ENCODE measurements around the gene TEKT3.

TEKT3 gene

DNA sequence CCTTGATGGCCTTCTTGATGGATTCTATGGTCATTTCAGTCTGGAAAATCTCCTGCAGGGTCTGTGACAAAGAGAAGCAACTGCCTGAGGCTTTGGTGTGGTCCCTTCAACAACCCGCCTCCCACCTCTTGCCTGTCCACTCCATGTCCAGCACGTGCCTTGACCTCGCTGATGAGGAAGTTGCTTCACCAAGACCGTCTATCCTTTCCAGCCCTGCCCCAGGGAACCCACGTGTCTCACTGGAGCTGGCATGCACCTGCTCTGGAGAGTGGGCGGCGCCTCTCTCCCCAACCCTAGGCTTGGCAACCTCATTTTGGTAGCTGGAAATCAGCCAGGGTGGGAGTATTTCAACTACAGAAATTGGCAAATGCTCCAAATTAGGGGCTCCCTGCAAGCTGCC is 32.6 kb downstream of the TEKT3 start:
- no peak for ATAC-seq (replicated peaks; ENCODE audit: extremely low read depth, poor library complexity, severe bottlenecking)
- Mint-ChIP-seq H3K4me3 (no peak overlapping the region), H3K4me1 (no peaks in the 10 kb centered on the region), H3K9me3 (no peaks in the 10 kb centered on the region), H3K27me3 (peaks cover 3% of the 10 kb centered on the region), H3K36me3 (ENCODE audit: insufficient read depth) (no peaks in the 10 kb centered on the region), H3K27ac (ENCODE audit: low read depth) (no peak overlapping the region)
- DNase-seq (ENCODE audit: low spot score in 2 of 2) = no peak

DNA sequence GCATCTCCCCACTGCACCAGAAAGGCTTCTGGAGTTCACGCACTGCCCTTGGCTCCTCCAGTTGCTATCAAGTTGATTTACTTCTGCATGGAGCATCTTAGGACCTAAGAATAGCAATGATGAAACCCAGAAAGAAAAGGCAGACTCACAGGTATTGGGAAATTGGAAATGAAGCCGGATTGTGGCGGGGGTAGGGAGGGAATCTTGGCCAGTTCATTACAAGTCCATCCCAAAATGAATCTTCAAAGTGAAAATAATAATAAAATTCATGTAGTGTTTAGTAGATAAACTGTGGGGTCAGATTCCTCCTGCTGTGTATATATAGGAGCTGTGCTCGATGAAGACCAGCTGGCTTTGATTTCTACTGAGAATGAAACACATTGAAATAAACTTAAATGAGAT is 33.7 kb downstream of the TEKT3 start:
- ATAC-seq (replicated peaks; ENCODE audit: extremely low read depth, poor library complexity, severe bottlenecking) (no peak), DNase-seq (ENCODE audit: low spot score in 2 of 2) (no peak)
- Mint-ChIP-seq H3K4me3 (no peak overlapping the region), H3K9me3 (no peaks in the 10 kb centered on the region), H3K36me3 (ENCODE audit: insufficient read depth) (no peaks in the 10 kb centered on the region), H3K27ac (ENCODE audit: low read depth) (no peak overlapping the region), H3K27me3 (peaks cover 13% of the 10 kb centered on the region), H3K4me1 (no peaks in the 10 kb centered on the region)

- Mint-ChIP-seq H3K9me3 (no peaks in the 10 kb centered on the region), H3K36me3 (ENCODE audit: insufficient read depth) (no peaks in the 10 kb centered on the region), H3K27me3 (peaks cover 39% of the 10 kb centered on the region), H3K27ac (ENCODE audit: low read depth) (no peak overlapping the region), H3K4me1 (no peaks in the 10 kb centered on the region), H3K4me3 (no peak overlapping the region)
- no peak for DNase-seq (ENCODE audit: low spot score in 2 of 2)
- no peak for ATAC-seq (replicated peaks; ENCODE audit: extremely low read depth, poor library complexity, severe bottlenecking)
Measured at GRCh38 chr17:15303851-15304250, 37.5 kb downstream of the TEKT3 start.

DNA sequence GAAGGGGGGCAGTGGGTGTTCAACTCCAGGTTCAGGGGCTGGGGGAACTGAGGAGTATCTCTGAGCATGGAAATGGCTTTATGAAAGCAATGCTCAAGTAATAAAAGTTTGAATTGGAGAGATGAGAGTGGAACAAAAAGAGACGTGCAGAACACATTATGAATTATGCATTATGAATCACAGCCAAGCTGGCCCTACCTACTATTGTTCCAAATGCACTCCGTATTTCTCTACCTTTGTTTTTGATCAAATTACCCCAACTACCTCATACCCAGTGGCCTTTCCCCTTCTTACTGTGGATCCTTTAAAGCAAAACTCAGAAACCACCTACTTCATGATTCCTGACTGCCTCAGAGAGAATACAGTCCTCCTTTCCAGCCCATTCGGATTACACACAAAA is 38.1 kb downstream of the TEKT3 start:
- DNase-seq (ENCODE audit: low spot score in 2 of 2) (no peak), ATAC-seq (replicated peaks; ENCODE audit: extremely low read depth, poor library complexity, severe bottlenecking) (no peak)
- Mint-ChIP-seq H3K4me3 (no peak overlapping the region), H3K27me3 (peaks cover 39% of the 10 kb centered on the region), H3K4me1 (no peaks in the 10 kb centered on the region), H3K9me3 (no peaks in the 10 kb centered on the region), H3K36me3 (ENCODE audit: insufficient read depth) (no peaks in the 10 kb centered on the region), H3K27ac (ENCODE audit: low read depth) (no peak overlapping the region)

DNA sequence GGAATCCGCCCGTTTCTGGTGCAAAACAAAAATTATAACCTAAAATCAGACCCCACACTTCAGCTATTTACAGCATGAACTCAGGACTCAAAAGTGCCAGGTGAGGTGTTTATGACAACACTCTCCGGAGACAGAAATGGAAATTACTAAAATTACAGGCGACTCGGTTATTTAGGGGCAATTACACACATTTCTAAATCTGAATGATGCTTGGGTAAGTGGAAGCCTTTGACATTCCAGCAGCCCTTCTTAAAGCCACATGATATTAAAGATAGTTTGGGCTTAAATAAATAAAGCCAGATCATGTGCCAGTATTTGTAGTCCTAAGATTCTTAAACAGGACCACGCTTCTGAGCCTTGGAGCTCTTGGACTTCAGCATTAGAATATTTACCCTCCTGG is 39.6 kb downstream of the TEKT3 start:
- no peak for ATAC-seq (replicated peaks; ENCODE audit: extremely low read depth, poor library complexity, severe bottlenecking)
- Mint-ChIP-seq H3K36me3 (ENCODE audit: insufficient read depth) (no peaks in the 10 kb centered on the region), H3K4me1 (no peaks in the 10 kb centered on the region), H3K27ac (ENCODE audit: low read depth) (no peak overlapping the region), H3K9me3 (no peaks in the 10 kb centered on the region), H3K27me3 (peaks cover 39% of the 10 kb centered on the region), H3K4me3 (no peak overlapping the region)
- DNase-seq (ENCODE audit: low spot score in 2 of 2) = no peak

DNA sequence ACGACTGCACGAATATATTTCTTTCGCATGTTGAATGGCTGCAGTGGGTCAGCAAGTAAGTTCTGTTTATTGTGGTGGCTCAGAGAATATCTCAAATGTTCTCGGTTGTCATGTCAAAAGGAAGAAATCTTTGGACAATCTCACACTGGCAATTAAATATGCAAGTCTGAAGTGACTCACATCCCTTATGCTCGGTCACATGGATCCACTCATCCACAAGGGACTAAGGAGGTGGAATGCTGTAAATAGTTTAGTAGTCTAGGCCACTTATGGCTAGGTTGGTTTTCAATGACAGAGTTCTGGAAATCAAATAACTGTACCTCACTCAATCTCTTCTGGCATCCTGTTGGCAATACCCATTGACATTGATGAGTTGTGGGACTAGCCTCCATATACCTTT is 43.2 kb downstream of the TEKT3 start:
- Mint-ChIP-seq H3K27me3 (peaks cover 52% of the 10 kb centered on the region), H3K9me3 (no peaks in the 10 kb centered on the region), H3K36me3 (ENCODE audit: insufficient read depth) (no peaks in the 10 kb centered on the region), H3K4me1 (no peaks in the 10 kb centered on the region), H3K27ac (ENCODE audit: low read depth) (no peak overlapping the region), H3K4me3 (no peak overlapping the region)
- DNase-seq (ENCODE audit: low spot score in 2 of 2) = no peak
- ATAC-seq (replicated peaks; ENCODE audit: extremely low read depth, poor library complexity, severe bottlenecking) = no peak

GRCh38 chr17:15293558-15293957 is 47.8 kb downstream of the TEKT3 start:
- DNase-seq (ENCODE audit: low spot score in 2 of 2) (no peak), ATAC-seq (replicated peaks; ENCODE audit: extremely low read depth, poor library complexity, severe bottlenecking) (no peak)
- Mint-ChIP-seq H3K9me3 (no peaks in the 10 kb centered on the region), H3K4me1 (no peaks in the 10 kb centered on the region), H3K4me3 (no peak overlapping the region), H3K27ac (ENCODE audit: low read depth) (no peak overlapping the region), H3K36me3 (ENCODE audit: insufficient read depth) (no peaks in the 10 kb centered on the region), H3K27me3 (peaks cover 57% of the 10 kb centered on the region)

GRCh38 chr17:15291674-15292361 is 49.6 kb downstream of the TEKT3 start:
- H3K9me3 Mint-ChIP-seq = no peaks in the 10 kb centered on the region
- H3K27me3 Mint-ChIP-seq = peaks cover 73% of the 10 kb centered on the region
- ATAC-seq (replicated peaks; ENCODE audit: extremely low read depth, poor library complexity, severe bottlenecking) = no peak
- H3K4me3 Mint-ChIP-seq = no peak overlapping the region
- no peak for DNase-seq (ENCODE audit: low spot score in 2 of 2)
- no peaks in the 10 kb centered on the region for H3K4me1 Mint-ChIP-seq
- H3K36me3 Mint-ChIP-seq (ENCODE audit: insufficient read depth) = no peaks in the 10 kb centered on the region
- no peak overlapping the region for H3K27ac Mint-ChIP-seq (ENCODE audit: low read depth)

DNA sequence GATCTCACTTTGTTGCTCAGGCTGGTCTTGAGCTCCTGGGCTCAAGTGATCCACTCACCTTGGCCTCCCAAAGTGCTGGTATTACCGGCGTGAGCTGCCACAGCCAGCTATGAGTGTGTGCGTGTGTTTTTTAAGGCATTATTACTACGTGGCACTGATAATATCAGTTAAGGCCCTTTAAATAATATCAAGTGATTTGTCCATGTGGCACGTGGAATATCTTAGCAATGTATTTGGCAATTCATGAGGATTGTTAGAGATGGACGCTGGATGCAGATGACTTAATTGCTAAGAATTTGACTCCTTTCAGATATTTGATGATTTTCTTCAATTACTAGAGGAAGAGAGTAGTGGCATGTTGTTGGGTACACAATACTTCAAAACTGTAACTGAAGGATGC is 50.8 kb downstream of the TEKT3 start:
- no peak overlapping the region for H3K4me3 Mint-ChIP-seq
- no peaks in the 10 kb centered on the region for H3K36me3 Mint-ChIP-seq (ENCODE audit: insufficient read depth)
- H3K27me3 Mint-ChIP-seq = peaks cover 74% of the 10 kb centered on the region
- no peak overlapping the region for H3K27ac Mint-ChIP-seq (ENCODE audit: low read depth)
- H3K4me1 Mint-ChIP-seq = no peaks in the 10 kb centered on the region
- ATAC-seq (replicated peaks; ENCODE audit: extremely low read depth, poor library complexity, severe bottlenecking) (no peak), DNase-seq (ENCODE audit: low spot score in 2 of 2) (no peak)
- H3K9me3 Mint-ChIP-seq = no peaks in the 10 kb centered on the region

DNA sequence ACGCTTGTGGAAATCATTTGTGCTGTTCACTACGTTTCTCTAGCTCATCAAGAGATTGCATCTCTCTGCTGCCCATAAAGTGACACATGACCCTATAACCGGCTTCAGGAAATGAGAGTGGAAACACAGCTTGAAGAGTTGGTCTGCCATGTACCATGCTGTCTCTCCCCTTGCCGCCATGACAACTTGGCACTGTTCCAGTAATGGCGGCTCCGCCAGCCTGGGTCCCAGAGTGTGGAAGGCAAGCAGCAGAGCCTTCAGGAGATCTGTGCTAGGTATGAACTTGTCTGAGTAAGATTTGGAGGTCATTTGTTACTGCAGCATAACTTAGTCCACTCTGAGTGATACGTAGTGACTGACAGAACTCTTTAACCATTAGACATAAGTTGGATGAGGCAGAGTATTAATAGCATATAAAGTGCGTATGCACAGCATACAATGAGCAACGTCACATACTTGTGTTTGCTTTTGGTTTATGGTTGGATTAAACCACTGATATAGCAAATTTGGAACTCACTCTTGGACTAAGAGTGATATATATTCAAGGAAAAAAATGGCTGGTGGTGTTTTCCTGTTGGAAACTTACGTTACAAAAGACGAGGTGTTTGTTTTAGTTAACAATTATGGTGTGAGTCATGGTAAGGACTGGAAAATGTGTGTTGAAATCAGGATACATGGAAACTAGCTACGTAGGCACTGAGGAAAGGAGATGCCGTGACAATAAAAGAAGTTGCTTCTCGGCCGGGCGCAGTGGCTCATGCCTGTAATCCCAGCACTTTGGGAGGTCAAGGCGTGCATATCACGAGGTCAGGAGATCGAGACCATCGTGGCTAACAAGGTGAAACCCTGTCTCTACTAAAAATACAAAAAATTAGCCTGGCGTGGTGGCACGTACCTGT is 51.9 kb downstream of the TEKT3 start:
- no peaks in the 10 kb centered on the region for H3K9me3 Mint-ChIP-seq
- H3K36me3 Mint-ChIP-seq (ENCODE audit: insufficient read depth) = no peaks in the 10 kb centered on the region
- peaks cover 73% of the 10 kb centered on the region for H3K27me3 Mint-ChIP-seq
- H3K27ac Mint-ChIP-seq (ENCODE audit: low read depth) = no peak overlapping the region
- ATAC-seq (replicated peaks; ENCODE audit: extremely low read depth, poor library complexity, severe bottlenecking) (no peak), DNase-seq (ENCODE audit: low spot score in 2 of 2) (no peak)
- no peak overlapping the region for H3K4me3 Mint-ChIP-seq
- H3K4me1 Mint-ChIP-seq = no peaks in the 10 kb centered on the region

GRCh38 chr17:15288859-15289258 is 52.5 kb downstream of the TEKT3 start:
- H3K4me1 Mint-ChIP-seq = no peaks in the 10 kb centered on the region
- H3K36me3 Mint-ChIP-seq (ENCODE audit: insufficient read depth) = no peaks in the 10 kb centered on the region
- H3K27ac Mint-ChIP-seq (ENCODE audit: low read depth) = no peak overlapping the region
- no peak overlapping the region for H3K4me3 Mint-ChIP-seq
- ATAC-seq (replicated peaks; ENCODE audit: extremely low read depth, poor library complexity, severe bottlenecking) = no peak
- DNase-seq (ENCODE audit: low spot score in 2 of 2) = no peak
- H3K27me3 Mint-ChIP-seq = peaks cover 76% of the 10 kb centered on the region
- no peaks in the 10 kb centered on the region for H3K9me3 Mint-ChIP-seq

DNA sequence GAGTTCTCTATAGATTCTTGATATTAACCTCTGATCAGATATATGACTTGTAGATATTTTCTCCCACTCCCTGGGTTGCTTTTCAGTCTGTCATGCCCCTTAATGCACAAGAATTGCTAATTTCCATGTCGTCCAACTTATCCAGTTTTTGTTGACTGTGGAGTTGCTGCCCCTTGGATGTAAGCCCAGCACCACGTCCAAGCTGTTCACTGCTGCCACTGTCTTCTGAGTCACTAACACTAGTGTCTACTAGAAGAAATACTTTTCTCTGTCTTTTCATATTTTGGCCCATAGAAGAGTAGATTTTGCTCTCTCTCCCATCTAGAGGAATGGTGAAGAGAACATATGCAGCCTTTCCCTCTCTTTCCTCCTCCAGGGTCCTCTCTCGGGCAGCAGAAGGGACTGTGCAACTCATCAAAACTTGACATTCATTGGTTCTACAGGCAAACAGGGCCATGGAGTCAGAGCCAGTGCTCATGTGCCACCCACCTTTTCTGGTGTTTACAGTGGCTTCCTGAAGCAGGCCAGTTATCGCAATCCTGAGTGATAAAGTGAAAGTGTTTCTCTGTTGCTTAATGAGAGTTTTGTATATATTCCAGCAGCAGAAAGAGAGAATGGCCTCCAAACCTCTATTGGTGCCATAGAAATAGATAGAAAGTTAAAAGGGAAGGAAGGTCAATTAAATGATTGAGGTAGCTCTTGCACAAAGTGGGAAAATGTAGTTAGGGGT is 53.7 kb downstream of the TEKT3 start:
- no peak for ATAC-seq (replicated peaks; ENCODE audit: extremely low read depth, poor library complexity, severe bottlenecking)
- Mint-ChIP-seq H3K4me1 (no peaks in the 10 kb centered on the region), H3K36me3 (ENCODE audit: insufficient read depth) (no peaks in the 10 kb centered on the region), H3K4me3 (no peak overlapping the region), H3K27me3 (peaks cover 76% of the 10 kb centered on the region), H3K27ac (ENCODE audit: low read depth) (no peak overlapping the region), H3K9me3 (no peaks in the 10 kb centered on the region)
- DNase-seq (ENCODE audit: low spot score in 2 of 2) = no peak
